Breast epithelium (tissue), 3 donors: ENCODE data around the gene KRT3.

Experiments
- POLR2A ChIP-seq: fragments of 450-650 bp; IDR thresholded peaks from one replicate; pipeline ENCODE4 v1.6.1; 2016; ENCODE audit warnings: antibody characterized with exemption, mild to moderate bottlenecking, moderate library complexity
- TF ChIP-seq, protein P1 (sequence below), 3 donors: fragments of 450-650 bp; IDR thresholded peaks; one replicate each; pipeline ENCODE4 v1.5.1; 2016 to 2017; ENCODE audit warnings: antibody characterized with exemption in 3 of 3, mild to moderate bottlenecking in 3 of 3, moderate library complexity in 3 of 3

DNA sequence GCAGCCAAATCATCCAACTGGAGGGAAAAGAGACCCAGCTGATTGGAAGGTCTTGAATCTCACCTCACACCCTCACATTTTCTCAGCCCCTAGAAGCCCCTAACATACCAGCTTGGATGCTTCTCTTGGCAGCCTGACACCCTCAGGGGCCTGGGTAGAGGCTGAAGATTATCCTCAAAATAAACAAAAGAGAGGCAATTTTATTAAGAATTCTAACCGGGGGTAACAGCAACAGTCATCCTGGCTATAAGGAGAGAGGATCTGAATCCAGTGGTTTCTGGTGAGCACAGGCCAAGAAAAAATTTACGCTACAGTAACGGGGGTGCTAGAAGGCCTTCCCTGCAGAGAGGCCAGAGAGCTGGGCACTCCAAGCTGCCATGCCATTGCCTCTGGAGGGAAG, 40.4 kb downstream of the KRT3 start:
- no peak for TF ChIP-seq POLR2A
- TF ChIP-seq, protein P1, sequence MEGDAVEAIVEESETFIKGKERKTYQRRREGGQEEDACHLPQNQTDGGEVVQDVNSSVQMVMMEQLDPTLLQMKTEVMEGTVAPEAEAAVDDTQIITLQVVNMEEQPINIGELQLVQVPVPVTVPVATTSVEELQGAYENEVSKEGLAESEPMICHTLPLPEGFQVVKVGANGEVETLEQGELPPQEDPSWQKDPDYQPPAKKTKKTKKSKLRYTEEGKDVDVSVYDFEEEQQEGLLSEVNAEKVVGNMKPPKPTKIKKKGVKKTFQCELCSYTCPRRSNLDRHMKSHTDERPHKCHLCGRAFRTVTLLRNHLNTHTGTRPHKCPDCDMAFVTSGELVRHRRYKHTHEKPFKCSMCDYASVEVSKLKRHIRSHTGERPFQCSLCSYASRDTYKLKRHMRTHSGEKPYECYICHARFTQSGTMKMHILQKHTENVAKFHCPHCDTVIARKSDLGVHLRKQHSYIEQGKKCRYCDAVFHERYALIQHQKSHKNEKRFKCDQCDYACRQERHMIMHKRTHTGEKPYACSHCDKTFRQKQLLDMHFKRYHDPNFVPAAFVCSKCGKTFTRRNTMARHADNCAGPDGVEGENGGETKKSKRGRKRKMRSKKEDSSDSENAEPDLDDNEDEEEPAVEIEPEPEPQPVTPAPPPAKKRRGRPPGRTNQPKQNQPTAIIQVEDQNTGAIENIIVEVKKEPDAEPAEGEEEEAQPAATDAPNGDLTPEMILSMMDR (IDR thresholded peaks at IDR 0.05): no peak
